Stimulated activated CD4-positive, alpha-beta T cell treated with anti-CD3 and anti-CD28 coated beads, Interleukin-12 subunit alpha, Interleukin-12 subunit beta, amount 100 ng/mL, for 4 hours (primary cell): ENCODE results near the gene CCDC92B.
"Not testable (repeated sequence)": the region's sequence is repeated elsewhere in the genome, so short reads cannot be mapped to it uniquely, and the experiment has no call there.

ENCODE experiments used
- DNase-seq: peaks from one replicate; pipeline ENCODE4 v3.0.0-alpha.2; 2020

CCDC92B gene

DNA sequence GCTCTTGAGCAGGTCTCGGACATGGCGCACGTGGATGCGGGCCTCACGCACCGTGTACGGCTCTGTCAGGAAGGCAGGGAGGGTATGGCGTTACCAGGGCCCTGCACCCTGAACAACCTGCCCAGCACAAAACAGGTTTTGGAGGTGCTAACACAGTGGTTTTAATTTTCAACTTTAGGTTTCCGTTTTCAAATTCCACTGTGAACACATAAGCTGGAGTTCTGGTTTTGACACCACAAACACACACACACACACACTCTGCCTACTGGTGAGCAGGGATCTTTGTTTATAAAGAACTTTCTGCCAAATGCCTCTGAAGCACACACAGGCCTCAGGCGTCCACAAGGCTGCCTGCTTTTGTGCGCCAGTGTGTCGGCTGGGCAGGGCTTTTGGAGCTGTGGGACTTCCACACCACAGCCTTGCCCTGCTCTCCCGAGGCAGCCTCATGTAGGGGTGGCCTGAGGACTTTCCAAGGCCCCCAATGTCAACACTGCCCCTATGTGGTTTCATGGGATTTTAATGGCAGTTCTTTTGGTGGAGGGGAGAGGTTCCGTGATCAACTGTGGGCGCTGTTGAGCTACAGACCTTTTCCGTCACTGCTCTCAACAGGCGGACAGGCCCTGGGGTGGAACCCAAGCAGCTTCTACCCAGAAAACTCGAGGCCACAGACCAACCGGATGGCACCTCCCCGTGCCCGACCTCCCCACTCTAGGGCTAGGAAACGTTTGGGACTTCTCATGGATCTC is 47.3 kb downstream of the CCDC92B start:
- DNase-seq, result no peak

DNA sequence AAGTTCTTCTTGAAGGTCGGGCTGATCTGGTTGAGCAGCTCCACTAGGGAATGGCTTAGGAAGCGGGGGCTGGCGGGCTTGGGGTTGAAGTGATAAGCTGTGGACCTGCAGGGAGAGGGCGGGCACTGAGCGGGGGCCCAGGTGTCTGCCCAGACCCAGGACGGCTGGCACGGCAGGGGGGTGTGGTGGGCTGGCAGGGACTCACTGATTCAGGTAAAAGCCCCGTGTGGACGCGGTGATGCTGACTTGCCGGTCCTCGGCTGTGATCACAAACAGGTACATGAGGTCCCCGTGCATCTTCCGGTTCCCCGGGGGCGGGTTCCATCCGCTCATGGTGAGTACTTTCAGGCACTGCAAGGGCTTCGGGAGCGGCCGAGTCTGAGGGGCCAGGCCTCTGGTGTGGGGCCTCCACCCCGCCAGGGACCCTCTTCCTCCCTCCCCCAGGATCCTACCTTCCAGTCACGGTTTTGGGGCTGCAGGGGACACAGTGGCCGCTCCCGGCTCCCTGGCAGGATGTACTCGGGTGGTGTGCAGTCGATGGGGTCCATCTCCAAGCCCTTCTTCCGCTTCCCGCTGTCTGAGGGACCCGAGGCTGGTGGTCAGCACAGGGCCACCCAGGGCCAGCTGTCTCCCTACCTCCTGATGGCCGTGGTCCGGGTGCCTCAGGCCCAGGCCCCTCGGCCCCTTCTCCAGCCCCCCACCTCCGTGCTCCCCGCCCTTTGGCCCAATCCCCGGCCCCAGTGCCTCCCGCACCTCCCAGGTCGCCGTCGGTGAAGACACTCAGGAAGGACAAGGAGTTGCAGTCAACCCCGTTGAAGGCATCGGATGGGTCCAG is 48.1 kb downstream of the CCDC92B start:
- no peak for DNase-seq

DNA sequence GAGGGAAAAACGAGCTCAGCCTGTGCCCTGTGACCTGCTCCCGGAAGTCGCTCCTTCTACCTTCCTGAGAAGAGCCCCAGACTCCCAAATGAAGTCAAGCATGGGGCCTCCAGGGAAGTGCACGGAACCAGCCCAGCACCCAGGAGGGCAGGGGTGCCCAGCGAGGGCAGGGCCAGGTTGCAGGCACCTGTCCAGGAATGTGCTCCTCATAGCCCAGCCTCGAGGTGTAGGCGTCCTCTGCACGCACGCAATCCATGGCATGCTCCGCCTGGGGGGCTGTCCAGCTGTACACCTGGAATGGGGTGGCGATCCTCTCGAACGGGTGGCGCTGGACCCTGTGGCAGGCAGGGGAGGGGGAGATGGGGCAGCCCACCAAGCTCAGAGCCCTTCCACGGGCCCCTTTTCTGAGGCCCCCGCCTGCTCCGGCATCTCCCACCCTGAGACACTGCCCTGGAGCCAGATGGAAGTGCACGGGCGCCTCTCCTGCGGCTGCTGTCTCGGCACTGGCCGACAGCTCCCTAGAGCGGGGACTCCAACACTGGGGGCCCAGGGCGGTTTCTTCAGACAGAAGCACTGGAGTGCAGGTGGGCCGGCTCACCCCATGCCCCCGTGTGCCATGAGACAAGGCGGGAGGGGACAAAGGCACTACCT is 48.8 kb downstream of the CCDC92B start:
- no peak for DNase-seq

DNA sequence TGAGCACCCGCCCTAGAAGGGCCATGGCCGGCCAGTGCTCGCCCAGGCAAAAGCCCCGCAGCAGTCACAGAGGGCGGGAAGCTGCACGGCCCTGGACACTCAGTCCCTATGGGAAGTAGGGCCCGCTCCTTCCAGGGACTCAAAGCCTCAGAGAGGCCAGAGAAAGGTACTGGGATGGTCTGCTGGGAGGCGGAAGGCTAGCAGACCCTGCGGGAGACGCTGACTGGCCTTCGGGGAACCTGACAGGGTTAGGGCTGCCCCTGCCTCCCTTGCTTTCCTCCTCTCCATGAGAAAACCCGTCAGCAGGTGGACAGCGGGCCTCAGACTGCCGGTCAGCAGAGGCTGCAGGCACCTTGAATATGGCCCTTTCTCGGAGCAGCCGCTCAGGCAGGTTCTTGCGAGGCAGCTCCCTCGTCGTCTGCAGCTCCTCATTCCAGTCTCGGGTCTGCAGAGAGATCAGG is 49.4 kb downstream of the CCDC92B start:
- DNase-seq, result no peak

DNA sequence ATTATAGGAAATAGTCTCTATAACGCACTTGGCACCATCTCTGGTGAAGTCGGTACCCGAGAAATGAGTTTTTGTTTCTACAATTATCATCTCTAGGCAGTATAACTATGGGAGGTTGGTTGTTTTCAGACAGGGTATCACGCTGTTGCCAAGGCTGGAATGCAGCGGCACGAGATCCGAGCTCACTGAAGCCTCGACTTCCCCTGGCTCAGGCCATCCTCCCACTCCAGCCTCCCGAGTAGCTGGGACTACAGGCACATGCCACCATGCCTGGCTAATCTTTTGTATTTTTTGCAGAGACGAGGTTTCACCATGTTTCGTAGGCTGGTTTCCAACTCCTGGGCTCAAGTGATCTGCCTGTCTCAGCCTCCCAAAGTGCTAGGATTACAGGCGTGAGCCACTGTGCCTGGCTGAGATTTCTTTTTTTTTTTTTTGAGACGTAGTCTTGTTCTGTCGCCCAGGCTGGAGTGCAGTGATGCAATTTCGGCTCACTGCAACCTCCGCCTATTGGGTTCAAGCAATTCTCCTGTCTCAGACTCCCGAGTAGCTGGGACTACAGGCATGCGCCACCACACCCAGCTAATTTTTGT is 50.1 kb downstream of the CCDC92B start:
- DNase-seq, result not testable (repeated sequence)

DNA sequence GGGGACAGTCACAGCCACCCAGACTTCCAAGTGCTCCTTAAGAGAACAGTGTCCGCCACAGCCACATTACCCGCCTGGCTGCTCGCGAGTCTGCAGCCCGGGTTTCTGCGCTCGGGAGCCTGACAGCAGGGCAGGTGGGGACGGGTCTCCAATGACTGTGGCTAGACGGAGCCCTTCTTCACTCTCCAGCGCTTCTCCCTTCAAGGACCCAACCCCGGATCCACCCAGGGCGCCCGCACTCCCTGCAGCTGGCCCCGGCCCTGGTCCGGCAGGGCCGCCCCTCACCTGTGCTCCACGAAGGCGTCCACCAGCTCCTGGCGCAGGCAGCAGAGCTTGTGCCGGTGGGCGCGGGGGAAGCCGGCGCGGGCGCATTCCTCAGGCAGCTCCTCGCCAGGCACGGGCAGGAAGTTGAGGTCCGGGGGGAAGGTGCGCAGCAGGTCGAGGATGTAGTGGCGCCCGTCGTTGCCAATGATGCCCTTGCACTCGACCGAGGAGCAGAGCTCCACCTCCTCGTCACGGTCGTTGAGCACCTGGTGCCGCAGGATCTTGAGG is 51.8 kb downstream of the CCDC92B start:
- DNase-seq, result no peak

DNA sequence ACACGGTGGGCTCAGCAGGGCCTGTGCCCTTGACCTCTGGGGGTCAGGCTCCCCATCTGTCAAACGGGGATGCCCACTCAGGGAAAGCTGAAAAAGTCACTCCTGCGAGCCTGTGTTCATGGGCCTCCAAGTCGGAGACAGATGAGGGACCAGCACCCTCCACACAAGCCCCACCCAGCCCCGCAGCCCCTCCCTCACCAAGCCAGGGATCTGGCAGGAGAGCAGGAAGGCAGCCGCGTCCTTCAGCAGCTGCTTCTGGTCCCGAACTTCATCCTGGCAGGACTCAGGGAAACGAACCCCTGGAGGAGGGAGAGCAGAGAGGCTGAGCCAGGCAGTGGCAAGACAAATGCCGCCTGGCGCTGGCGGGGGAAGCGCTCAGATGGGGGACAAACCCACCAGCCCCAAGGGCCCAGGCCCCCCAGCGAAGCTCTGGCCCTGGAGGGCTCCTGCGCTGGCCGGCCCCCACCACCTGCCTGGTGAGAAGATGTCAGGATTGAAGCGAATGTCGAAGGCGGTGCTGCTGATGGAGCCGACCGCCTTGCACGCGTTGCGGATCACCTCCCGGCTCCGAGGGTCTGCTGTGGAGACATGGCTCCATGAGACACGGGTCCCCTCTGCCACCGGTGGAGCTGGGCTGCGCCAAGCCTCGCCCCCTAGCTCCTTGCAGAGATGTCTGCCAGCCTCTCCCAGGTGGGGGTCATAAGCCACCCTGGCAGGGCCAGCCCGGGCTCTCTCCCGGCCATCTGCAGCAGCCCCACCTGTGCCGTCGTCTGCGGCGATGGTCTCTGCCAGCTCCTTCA is 53.3 kb downstream of the CCDC92B start:
- no peak for DNase-seq

DNA sequence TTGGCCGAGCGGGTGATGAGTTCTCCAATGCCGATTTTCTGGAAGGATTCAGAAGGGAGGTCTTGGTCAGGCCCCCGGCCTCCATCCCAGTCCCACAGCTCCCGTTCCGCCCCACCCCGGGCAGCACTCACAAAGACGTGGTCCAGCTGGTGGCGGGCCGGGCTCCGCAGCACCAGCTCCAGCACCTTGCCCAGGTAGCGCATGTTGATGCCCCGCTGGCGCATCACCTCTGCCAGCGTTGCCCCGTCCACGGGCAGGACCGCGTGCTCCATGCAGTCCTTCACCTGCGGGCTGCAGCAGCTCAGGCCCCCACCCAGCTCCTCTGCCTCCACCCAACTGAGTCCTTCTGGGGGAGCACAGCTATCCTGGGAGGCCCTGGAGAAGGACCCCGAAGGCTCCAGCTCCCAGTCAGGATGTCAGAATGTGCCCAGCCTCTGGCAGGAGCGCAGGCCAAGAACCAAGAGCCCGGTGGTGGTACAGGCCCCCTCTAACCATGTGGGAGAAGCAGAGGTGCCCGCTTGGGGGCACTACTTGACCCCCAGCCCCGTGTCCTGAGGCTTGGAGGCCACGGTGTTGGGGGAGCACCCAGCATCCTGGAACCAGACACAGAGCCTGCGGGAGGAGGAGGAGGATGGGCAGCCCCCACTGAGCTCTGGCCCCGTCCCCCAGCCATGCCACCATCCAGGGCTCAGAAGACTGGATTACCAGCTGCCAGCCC is 54.0 kb downstream of the CCDC92B start:
- DNase-seq, result no peak

DNA sequence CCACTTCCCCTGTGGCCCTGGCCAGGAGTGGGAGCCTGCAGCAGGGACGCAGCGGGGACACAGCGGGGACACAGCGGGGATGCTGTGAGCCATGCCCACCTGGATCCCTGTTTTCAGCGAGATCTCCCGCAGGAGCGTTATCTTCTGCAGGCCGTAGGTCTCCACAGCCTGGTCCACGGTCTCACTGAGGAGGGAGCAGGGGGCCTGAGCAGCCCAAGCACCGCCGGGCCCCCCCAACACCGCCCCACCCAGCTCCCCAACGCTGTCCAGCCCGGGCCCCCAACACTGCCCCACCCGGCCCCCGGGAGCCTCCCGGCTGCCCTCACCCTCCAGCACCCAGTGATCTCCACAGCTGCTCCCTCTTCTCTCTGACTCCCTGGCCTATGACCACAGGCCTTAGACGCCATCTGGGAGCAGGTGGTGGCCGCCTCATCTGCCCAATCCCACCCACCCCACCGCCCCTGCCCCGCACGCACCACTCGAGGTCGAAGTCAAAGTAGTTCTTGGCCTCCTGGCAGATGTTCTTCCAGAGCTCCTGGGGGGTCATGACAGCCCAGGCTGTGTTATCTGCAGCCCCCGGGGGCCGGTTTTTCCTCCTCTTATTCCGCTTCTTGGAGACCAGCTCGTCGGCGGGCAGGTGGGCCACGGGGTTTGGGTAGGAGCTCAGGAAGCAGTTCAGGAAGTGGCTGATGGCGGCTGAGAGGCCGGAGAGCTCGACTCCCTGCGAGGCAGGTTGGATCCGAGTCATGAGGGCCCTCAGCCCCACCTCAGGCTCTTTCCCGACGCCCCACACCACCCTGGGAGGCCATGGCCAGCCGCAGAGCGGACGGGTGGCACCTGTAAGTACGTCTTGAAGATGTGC is 54.8 kb downstream of the CCDC92B start:
- no peak for DNase-seq

DNA sequence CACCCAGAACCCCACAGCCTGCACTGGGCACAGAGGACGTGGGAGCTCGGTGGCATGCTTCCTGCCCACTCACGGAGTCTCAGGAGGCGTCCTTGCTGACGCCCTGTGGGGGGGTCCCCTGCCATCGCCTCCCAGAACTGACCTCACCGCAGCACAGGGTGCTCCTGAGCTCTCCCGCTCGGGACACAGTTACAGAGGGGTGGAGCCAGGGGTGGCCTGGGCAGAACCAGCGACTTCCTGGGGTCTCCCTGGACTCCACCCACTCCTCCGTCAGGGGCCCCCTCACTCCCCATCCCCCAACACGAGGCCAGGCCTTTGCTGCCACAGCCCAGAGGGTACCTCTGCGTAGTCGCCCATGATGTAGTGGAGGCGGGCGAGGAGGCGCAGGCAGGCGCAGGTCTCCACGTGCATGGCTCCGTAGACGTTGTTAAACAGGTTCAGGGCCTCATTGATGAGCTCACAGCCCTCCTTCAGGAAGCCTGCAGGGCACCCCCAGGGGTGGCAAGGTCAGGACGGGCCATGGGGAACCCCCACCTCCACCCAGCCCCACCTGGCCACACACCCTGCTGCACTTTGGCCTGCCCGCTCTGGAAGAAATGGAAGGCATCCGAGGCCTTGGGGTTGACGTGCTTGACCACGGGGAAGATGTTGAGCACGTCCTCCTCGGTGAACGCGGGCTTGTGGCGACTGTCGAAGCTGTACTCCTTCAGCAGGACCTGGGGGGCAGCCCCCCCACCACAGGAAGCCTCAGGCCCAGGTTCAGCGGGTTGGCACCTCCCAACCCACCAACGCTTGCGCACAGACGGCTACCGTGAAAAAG is 55.7 kb downstream of the CCDC92B start:
- DNase-seq, result no peak

DNA sequence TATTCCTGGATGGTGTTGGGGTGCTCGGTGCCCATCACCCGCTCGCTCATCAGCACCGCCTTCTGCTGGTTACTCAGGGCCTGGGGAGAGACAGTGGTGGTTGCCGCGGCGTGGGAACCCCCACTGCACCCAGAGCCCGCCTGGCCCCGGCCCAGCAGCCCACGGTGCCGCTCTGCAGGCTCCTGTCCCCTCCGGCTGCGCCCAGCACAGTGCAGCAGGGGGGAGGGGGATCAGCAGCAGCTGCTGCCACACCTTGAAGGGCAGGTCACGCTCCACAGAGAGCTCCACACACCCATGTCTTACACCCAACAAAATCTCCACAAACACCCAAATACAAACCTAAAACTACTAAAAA is 56.7 kb downstream of the CCDC92B start:
- DNase-seq, result no peak

DNA sequence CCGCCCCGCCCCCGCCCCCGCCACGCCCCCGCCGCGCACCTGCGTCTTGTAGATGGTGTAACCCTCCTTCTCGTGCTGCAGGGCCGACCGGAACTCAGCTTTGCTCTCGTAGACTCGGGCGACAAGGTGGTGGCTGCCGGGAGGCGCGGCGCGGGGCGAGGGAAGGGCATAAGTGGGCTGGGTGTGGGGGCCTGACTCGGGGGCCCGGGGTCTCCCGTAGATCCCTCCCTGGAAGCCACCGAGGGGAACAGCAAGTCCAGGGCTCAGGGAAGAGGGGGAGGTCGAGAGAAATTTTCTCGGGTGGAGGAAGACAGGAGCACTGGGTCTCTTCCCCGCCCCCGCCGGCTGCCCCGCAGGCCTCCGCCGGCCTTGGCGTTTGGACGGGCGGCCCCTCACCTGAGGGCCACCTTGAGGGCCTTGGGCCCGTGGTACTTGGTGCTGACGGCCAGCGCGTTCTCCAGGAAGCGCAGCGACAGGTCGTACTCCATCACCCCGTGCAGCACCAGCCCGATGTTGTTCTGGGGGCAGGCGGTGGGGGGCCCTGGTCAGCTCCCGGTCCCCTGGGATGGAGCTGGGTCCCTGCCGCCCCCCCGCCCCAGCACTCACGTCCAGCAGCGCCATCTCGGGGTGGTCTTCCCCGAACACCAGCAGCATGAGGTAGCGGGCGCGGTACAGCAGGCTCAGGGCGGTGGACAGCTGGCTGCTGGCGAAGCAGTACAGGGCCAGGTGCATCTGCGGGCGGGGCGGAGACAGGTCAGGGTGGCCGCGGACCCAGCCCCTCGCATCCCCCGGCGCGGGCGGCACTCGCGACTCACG is 57.3 kb downstream of the CCDC92B start:
- DNase-seq, result no peak

DNA sequence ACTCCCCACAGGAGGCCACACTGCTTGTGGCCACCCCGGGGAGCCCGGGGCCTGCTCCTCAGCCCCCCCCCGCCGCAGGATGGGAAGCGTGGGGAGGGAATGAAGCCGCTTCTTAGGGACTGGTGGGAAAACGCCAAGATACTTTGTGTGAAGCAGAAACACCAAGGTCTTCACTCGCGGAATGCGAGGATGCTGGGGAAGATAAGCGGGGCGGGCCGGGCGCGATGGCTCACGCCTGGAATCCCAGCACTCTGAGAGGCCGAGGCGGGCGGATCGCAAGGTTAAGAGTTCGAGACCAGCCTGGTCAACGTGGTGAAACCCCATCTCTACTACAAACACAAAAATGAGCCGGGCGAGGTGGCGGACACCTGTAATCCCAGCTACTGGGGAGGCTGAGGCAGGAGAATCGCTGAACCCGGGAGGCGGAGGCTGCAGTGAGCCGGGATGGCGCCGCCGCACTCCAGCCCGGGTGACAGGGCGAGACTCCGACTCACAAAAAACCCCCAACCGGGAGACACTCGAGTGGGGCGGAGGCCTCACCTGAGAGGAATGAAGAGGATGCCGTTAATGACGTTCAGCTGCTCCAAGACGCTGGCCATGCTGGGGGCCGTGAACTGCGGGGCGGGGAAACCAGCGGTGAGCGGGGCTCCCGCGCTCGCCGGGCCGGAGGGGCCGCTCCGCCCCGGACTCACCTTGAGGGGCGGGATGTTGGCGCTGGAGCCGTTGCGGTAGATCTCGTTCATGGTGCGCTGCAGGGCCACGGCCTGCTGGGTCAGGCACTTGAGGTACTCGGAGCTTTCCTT is 58.2 kb downstream of the CCDC92B start:
- DNase-seq, result no peak

DNA sequence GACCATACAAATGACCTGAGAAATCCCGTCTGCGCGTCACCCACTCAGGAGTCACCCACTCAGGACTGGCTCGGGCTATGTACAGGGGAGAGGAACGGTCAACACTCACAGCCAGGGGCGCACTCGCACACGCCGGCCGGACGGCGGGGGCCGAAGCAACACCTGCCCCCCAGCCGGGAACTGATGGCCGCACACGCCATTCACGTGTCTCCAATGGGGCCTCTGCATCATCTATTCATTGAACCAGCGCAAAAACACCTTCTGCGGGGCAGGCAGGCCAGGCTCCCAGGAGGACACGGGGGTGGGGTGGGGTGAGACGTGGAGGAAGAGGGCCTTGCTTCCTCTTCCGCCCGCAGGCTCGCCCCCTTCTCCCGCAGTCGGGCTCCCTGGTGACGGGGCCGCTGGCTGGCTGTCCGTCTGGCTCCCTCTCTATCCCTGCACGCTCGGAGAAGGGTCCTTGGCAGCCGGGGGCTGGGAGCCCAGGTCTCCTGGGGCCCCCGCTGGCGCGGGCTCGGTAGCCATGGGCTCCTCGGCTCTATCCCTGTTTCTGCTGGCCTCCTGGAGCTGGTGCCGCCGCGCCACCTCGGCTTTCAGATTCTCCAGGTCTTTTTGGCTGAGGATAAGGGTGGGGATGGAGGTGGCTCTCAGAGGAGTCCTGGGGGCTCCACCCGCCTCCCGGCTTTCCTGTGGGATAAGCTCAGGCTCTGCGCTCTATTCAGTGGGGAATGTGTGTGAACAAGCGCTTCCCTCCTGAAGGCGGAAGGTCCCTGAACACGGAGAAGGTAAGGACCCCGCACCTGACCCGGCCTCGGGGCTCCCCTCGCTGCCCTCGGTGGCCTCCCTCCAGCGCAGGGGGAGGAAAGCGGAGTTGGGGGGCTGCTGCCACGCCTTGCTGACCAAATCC is 59.0 kb downstream of the CCDC92B start:
- no peak for DNase-seq

DNA sequence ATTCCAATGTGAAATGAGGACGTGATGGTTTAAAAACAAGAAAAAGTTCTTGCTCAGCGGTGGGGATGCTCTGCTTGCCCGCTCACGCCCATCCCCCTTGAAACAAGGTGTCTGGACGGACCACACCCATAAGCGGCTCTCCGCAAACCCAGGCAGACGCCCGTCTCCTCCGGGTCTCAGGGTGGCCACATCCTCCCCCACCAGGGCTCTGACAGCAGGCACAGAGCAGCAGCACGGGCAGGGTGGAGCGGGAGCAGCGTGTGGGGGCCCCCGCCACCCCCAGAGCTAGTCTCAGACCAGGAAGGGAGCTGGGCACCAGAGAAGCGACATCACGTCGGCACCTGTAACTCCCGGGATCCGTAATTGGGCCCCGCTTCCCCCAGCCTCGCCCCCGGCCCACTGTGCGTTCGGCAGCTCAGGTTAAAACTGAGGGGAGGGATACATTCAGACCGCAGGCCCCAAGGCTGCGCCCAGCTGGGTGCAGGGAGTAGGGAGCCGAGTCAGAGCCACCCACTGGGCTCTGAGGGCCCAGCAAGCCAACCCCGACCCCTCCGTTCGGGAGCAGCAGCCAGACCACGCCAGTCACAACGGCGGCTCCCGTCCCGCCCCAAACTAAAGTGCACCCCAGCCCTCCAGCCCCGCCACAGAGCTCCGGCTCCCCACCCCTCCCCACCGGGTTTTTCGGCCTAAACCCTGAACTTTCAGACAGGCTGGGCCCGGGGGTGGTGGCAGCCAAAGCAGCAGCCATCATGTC is 59.9 kb downstream of the CCDC92B start:
- no peak for DNase-seq
